Lung (tissue), 12 donors: ENCODE measurements around the gene MITF. TPM values are rescaled to one million over a fixed set of nuclear protein-coding genes. Genes with fewer than 3 reads are reported as not detected.

Experiments used
- ATAC-seq: fragments of 200-7000 bp; cut with Tn5 transposase; one replicate; pipeline ENCODE4 v1.9.1; 2020; ENCODE audit warnings: moderate number of reproducible peaks; ENCODE audit not compliant: insufficient read depth, low FRiP score
- DNase-seq, 3 donors: peaks; one replicate each; pipeline ENCODE4 v3.0.0-alpha.2; 2013 to 2017
- H3K27ac ChIP-seq, 2 donors: one replicate each; pipeline ENCODE4 v1.5.1; 2013; ENCODE audit warnings: mild to moderate bottlenecking in 2 of 2, moderate library complexity in 2 of 2, control low read depth in 1 of 2, inconsistent platforms in 1 of 2, low read depth in 1 of 2, low read length in 1 of 2
- H3K27me3 ChIP-seq, 3 donors: one replicate each; pipeline ENCODE4 v1.5.1; 2013; ENCODE audit warnings: low read length in 2 of 3; ENCODE audit not compliant: control insufficient read depth in 3 of 3, insufficient read depth in 3 of 3
- H3K36me3 ChIP-seq, 4 donors: one replicate each; pipeline ENCODE4 v1.5.1; 2013; ENCODE audit warnings: low read length in 4 of 4, mild to moderate bottlenecking in 1 of 4, moderate library complexity in 1 of 4; ENCODE audit not compliant: control insufficient read depth in 4 of 4, insufficient read depth in 4 of 4
- H3K4me1 ChIP-seq, 5 donors: one replicate each; pipeline ENCODE4 v1.5.1; 2013; ENCODE audit warnings: low read length in 5 of 5, mild to moderate bottlenecking in 2 of 5, moderate library complexity in 1 of 5; ENCODE audit not compliant: control insufficient read depth in 5 of 5, insufficient read depth in 5 of 5
- H3K4me3 ChIP-seq: one replicate; pipeline ENCODE4 v1.5.1; 2013; ENCODE audit warnings: mild to moderate bottlenecking, control low read depth, moderate library complexity
- H3K9ac ChIP-seq, 2 donors: one replicate each; pipeline ENCODE4 v1.5.1; 2013; ENCODE audit warnings: low read length in 2 of 2, control low read depth in 1 of 2; ENCODE audit not compliant: insufficient read depth in 1 of 2
- H3K9me3 ChIP-seq, 4 donors: one replicate each; pipeline ENCODE4 v1.5.1; 2013; ENCODE audit warnings: low read length in 3 of 4, mild to moderate bottlenecking in 1 of 4, moderate library complexity in 1 of 4; ENCODE audit not compliant: control insufficient read depth in 4 of 4, insufficient read depth in 3 of 4
- WGBS, 2 donors: extraction: QIAGEN DNeasy Blood & Tissue Kit; methylation state at CpG; one replicate each; pipeline ENCODE4 v1.1.7; 2013; 5-methylcytosine and 5-hydroxymethylcytosine counted together
- polyA plus RNA-seq, 2 donors: library from polyadenylated mRNA; stranded (reverse); fragments of 200-250 nt; gene quantifications; one replicate each; pipeline ENCODE4 v1.2.1, GENCODE V29; 2013
- total RNA-seq, 2 donors: library from RNA; depleted of rRNA in 1 of 2; stranded (reverse); fragments of >200 nt in 1 of 2; gene quantifications; one replicate each; pipeline ENCODE4 v1.2.1, GENCODE V29; 2014 to 2021
- TF ChIP-seq, protein P1 (sequence below): IDR thresholded peaks from 2 replicates; pipeline ENCODE4 v1.5.1; 2012; ENCODE audit warnings: mild to moderate bottlenecking; ENCODE audit errors: control extremely low read depth, extremely low read depth
- donor health status: control.
- donor health status: control.
- donor health status: Bipolar disorder and iron deficiency.
- donor health status: healthy.
- donor health status: DM: yes; HTN: yes; CAD: no.

Gene MITF
- total and polyA plus RNA-seq, 4 donors = 5.0 to 28.0 (median 12.0) TPM

DNA sequence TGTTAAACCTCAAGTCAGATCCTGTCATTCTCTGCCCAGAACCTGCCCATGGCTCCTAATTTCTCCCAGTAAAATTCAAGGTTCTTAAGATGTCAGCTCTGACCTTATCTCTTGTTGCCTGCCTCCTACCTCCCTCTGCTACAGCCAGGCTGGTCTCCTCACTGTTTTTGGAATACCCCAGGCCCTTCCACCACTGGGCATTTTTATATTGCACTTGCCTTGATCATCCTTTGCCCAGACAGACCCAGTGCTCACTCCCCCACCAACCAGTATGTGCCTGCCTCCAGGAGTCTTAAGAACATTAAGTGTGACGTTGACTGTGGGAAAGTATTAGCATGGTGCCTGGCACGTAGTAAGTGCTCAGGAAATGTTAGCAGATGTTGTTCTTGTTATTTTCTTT is 3.1 kb downstream of the MITF start:
- TF ChIP-seq, protein P1, sequence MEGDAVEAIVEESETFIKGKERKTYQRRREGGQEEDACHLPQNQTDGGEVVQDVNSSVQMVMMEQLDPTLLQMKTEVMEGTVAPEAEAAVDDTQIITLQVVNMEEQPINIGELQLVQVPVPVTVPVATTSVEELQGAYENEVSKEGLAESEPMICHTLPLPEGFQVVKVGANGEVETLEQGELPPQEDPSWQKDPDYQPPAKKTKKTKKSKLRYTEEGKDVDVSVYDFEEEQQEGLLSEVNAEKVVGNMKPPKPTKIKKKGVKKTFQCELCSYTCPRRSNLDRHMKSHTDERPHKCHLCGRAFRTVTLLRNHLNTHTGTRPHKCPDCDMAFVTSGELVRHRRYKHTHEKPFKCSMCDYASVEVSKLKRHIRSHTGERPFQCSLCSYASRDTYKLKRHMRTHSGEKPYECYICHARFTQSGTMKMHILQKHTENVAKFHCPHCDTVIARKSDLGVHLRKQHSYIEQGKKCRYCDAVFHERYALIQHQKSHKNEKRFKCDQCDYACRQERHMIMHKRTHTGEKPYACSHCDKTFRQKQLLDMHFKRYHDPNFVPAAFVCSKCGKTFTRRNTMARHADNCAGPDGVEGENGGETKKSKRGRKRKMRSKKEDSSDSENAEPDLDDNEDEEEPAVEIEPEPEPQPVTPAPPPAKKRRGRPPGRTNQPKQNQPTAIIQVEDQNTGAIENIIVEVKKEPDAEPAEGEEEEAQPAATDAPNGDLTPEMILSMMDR = no peak
- Histone ChIP-seq H3K36me3 (no peaks in the 10 kb centered on the region), H3K4me1 (peaks cover 0 to 23% (median 7%) of the 10 kb centered on the region in 5 donors), H3K27ac (no peak overlapping the region), H3K9ac (no peak overlapping the region), H3K9me3 (no peaks in the 10 kb centered on the region), H3K4me3 (no peak overlapping the region), H3K27me3 (peaks cover 0 to 7% (median 0%) of the 10 kb centered on the region in 3 donors)
- WGBS, 2 donors = 84 to 91% methylated on average over 2 of the region's 2 CpGs
- ATAC-seq (no peak), DNase-seq (no peak)

DNA sequence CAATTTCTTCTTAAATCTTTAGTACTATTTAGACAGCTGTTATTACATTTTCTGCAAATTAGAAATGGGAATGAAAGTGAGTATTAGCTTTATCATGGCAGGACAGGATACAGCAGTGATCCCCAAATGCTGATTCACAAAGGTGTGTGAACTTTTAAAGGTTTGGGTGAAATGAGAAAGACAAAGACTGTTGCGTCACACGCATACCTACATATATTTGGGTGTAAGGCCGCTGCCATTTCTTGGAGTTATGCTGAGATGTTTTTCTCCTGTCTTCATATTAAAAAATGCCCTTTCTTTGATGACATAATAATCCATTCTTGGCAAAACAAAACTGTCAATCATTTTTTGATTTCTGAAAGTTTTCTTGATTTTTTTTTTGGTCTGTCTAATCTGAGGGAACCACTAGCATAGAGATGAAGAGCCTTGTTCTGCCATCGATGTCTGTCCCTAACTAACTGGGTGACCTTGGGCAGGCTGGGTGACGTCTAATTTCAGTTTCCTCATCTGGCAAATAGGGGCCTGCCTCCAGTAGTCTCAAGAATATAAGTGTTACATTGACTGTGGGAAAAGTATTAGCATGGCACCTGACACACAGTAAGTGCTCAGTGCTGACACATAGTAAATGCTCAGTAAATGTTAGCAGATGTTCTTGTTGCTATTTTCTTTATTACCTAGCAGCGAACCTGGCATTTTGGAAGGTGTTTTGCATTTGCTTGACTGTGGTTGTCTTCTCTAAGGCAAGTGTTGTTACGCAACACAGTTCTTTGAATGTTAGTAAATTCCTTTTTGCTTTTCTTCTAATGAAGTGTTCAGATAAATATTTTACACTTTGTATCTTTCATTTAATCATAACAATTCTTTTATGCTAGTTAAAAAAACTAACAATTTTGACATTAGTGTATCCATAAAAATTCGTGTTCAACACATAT is 5.0 kb downstream of the MITF start:
- H3K27me3 ChIP-seq = peaks cover 0 to 7% (median 0%) of the 10 kb centered on the region in 3 donors
- peaks cover 0 to 31% (median 7%) of the 10 kb centered on the region in 5 donors for H3K4me1 ChIP-seq
- H3K9ac ChIP-seq = no peak overlapping the region
- H3K9me3 ChIP-seq = no peaks in the 10 kb centered on the region
- ATAC-seq = no peak
- H3K27ac ChIP-seq = no peak overlapping the region
- no peaks in the 10 kb centered on the region for H3K36me3 ChIP-seq
- 86 to 88% methylated on average over 8 of the region's 8 CpGs for WGBS, 2 donors
- no peak overlapping the region for H3K4me3 ChIP-seq
- no peak for DNase-seq
- TF ChIP-seq, protein P1 = no peak

DNA sequence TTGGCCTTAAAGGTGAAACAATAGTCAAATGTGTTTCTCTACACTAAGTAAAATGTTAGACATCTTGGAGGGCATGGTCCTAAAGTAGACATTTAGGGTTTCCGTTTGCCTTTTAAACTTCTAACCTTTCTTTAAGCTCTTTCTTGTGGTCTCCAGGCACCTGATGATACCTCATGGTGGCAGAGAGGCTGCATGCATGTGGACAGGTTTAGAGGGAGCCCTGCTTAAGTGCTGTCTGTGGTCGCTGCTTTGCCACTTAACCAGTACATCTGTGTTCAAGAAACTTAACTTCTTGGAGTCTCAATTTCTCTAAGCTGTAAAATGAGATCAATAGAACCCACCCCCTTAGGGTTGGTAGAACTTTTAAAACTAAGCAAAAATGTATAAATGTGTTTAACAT is 6.2 kb downstream of the MITF start:
- H3K4me3 ChIP-seq = no peak overlapping the region
- no peak for ATAC-seq
- no peak overlapping the region for H3K9ac ChIP-seq
- TF ChIP-seq, protein P1 = no peak
- no peaks in the 10 kb centered on the region for H3K9me3 ChIP-seq
- no peaks in the 10 kb centered on the region for H3K36me3 ChIP-seq
- H3K27ac ChIP-seq = no peak overlapping the region
- DNase-seq = no peak
- peaks cover 0 to 7% (median 0%) of the 10 kb centered on the region in 3 donors for H3K27me3 ChIP-seq
- peaks cover 0 to 40% (median 6%) of the 10 kb centered on the region in 5 donors for H3K4me1 ChIP-seq
- WGBS, 2 donors = 87 to 92% methylated on average over 2 of the region's 2 CpGs
